KMS-11 (cell line): ENCODE data around the gene TRMU.

Experiments used
- H2AFZ ChIP-seq: fragments of 200-600 bp; sonication (generic); 2 replicates; pipeline ENCODE4 v1.6.1; 2016; ENCODE audit warnings: antibody characterized with exemption, mixed run types, low read depth
- H3K27ac ChIP-seq: fragments of 200-600 bp; sonication (generic); 2 replicates; pipeline ENCODE4 v1.6.1; 2016; ENCODE audit warnings: mild to moderate bottlenecking, mixed run types
- H3K27me3 ChIP-seq: fragments of 200-600 bp; sonication (generic); 2 replicates; pipeline ENCODE4 v1.6.1; 2017; ENCODE audit warnings: mild to moderate bottlenecking, low read depth, mixed run types, moderate library complexity; ENCODE audit not compliant: insufficient read depth
- H3K36me3 ChIP-seq: fragments of 200-600 bp; sonication (generic); 2 replicates; pipeline ENCODE4 v1.6.1; 2017; ENCODE audit warnings: mild to moderate bottlenecking, mixed run types; ENCODE audit not compliant: insufficient read depth
- H3K4me1 ChIP-seq: fragments of 200-600 bp; sonication (generic); 2 replicates; pipeline ENCODE4 v1.6.1; 2016; ENCODE audit warnings: mild to moderate bottlenecking, low read depth, mixed run types; ENCODE audit not compliant: poor library complexity, severe bottlenecking
- H3K4me2 ChIP-seq: fragments of 200-600 bp; sonication (generic); 2 replicates; pipeline ENCODE4 v1.7.0; 2016; ENCODE audit warnings: mild to moderate bottlenecking, mixed run types
- H3K4me3 ChIP-seq: fragments of 200-600 bp; sonication (generic); IDR thresholded peaks from 2 replicates; pipeline ENCODE4 v1.6.1; 2017; ENCODE audit warnings: low read depth, low read length, mixed read lengths; ENCODE audit not compliant: insufficient read depth
- H3K79me2 ChIP-seq: fragments of 200-600 bp; sonication (generic); 2 replicates; pipeline ENCODE4 v1.6.1; 2016; ENCODE audit warnings: low read depth, mixed run types; ENCODE audit not compliant: insufficient read depth
- H3K9ac ChIP-seq: fragments of 200-600 bp; sonication (generic); 2 replicates; pipeline ENCODE4 v1.6.1; 2016; ENCODE audit warnings: mild to moderate bottlenecking, mixed run types
- H4K20me1 ChIP-seq: fragments of 200-600 bp; sonication (generic); 2 replicates; pipeline ENCODE4 v1.6.1; 2016; ENCODE audit warnings: mild to moderate bottlenecking, mixed run types; ENCODE audit not compliant: insufficient read depth
- TF ChIP-seq, protein P1 (sequence below): fragments of 200-600 bp; sonication (generic); conservative IDR thresholded peaks from 2 replicates; pipeline ENCODE4 v1.6.1; 2017; ENCODE audit warnings: low read depth, mild to moderate bottlenecking, antibody characterized with exemption, low read length, moderate library complexity, mixed read lengths

TRMU gene

DNA sequence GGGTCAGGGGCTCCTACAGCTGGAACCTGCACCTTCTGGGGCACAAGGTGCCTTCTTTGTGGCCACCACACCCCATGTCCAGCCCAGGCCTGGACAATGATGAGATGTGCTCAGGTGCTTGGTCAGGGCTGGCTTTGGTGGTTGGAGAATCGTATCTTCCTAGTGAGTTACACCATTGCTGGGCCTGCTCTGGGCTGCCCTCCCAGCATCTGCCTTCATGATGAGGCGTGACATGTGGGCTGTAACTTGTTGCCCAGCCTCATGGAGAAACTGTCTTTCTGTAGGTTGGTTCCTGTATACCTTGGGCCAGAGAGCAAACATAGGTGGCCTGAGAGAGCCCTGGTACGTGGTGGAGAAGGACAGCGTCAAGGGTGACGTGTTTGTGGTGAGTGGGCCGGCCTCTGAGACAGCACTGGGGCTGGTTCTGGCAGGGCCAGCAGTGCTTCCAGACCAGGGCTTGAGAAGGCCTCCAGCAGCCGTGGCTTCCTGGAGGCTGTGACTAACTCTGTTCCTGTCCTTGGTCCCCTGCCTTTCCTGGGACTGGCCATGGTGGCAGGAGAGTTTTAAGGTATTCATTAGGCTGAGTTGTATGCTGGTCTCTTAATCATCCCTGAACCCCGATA lies 18.1 kb downstream of the TRMU start:
- no peaks in the 10 kb centered on the region for H3K4me1 ChIP-seq
- no peaks in the 10 kb centered on the region for H3K79me2 ChIP-seq
- H3K4me3 ChIP-seq = no peak overlapping the region
- no peak overlapping the region for H2AFZ ChIP-seq
- H3K27me3 ChIP-seq = no peaks in the 10 kb centered on the region
- H3K36me3 ChIP-seq = no peaks in the 10 kb centered on the region
- H3K9ac ChIP-seq = no peak overlapping the region
- H3K27ac ChIP-seq = no peak overlapping the region
- H4K20me1 ChIP-seq = no peaks in the 10 kb centered on the region
- TF ChIP-seq, protein P1, sequence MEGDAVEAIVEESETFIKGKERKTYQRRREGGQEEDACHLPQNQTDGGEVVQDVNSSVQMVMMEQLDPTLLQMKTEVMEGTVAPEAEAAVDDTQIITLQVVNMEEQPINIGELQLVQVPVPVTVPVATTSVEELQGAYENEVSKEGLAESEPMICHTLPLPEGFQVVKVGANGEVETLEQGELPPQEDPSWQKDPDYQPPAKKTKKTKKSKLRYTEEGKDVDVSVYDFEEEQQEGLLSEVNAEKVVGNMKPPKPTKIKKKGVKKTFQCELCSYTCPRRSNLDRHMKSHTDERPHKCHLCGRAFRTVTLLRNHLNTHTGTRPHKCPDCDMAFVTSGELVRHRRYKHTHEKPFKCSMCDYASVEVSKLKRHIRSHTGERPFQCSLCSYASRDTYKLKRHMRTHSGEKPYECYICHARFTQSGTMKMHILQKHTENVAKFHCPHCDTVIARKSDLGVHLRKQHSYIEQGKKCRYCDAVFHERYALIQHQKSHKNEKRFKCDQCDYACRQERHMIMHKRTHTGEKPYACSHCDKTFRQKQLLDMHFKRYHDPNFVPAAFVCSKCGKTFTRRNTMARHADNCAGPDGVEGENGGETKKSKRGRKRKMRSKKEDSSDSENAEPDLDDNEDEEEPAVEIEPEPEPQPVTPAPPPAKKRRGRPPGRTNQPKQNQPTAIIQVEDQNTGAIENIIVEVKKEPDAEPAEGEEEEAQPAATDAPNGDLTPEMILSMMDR = no peak
- no peak overlapping the region for H3K4me2 ChIP-seq

DNA sequence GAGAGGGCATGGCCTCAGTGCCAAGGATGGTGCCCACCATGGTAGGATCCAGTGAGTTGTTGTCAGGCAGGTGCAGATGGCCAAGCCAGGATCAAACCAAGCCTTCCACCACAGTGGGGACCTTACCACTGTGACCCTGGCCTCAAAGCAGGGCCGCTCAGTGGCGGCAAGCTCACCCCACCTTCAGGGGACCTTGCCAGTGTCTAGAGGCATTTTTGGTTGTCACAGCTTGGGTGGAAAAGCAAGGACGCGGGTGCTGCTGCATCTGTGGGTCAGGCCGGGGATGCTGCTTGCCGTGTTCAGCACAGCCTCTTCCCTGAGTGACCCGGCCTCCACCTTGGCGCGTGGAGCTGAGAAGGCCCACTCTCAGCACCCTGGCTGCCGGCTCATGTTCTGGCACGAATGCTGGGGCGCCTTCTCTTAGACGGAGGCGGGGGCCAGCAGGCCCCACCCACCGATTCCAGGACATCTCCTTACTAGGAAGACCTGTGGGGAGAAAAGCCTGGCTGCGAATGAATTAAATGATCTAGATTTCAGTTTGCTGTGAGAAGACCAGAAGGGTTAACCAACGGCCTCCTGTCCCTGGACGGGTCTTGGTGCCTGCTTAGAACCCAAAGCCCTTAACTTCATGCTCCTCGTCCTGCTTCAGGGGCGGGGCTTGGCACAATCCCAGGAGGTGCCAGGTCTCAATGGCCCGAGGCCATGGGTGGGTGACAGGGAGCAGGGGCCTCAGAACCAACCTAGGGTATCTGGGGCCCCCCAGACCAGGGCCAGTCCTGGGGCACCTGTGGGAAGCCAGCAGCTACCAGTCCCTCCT lies 18.9 kb downstream of the TRMU start:
- no peaks in the 10 kb centered on the region for H3K27me3 ChIP-seq
- no peak overlapping the region for H2AFZ ChIP-seq
- no peaks in the 10 kb centered on the region for H3K79me2 ChIP-seq
- no peak overlapping the region for H3K4me2 ChIP-seq
- no peaks in the 10 kb centered on the region for H3K4me1 ChIP-seq
- TF ChIP-seq, protein P1 = no peak
- H3K36me3 ChIP-seq = no peaks in the 10 kb centered on the region
- no peak overlapping the region for H3K27ac ChIP-seq
- no peaks in the 10 kb centered on the region for H4K20me1 ChIP-seq
- no peak overlapping the region for H3K4me3 ChIP-seq
- H3K9ac ChIP-seq = no peak overlapping the region

DNA sequence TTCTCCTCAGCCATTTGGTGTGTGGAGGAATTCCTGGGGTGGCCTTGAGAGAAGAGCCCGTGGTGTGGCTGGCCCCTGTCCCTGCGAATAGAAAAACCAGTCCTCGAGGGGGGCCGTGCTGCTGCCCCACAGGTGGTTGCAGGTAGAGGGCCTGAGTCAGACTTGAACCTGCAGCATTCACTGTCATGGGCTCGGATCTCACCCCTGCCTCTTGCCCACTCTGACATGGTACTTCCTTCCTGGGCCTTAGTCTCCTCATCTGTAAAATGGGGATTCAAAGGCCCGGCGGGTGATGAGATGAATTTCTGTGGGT lies 19.4 kb downstream of the TRMU start:
- Histone ChIP-seq H3K79me2 (no peaks in the 10 kb centered on the region), H2AFZ (no peak overlapping the region), H3K9ac (no peak overlapping the region), H3K27me3 (no peaks in the 10 kb centered on the region), H4K20me1 (no peaks in the 10 kb centered on the region), H3K4me3 (no peak overlapping the region), H3K4me1 (no peaks in the 10 kb centered on the region), H3K36me3 (no peaks in the 10 kb centered on the region), H3K4me2 (no peak overlapping the region), H3K27ac (no peak overlapping the region)
- TF ChIP-seq, protein P1 = no peak

DNA sequence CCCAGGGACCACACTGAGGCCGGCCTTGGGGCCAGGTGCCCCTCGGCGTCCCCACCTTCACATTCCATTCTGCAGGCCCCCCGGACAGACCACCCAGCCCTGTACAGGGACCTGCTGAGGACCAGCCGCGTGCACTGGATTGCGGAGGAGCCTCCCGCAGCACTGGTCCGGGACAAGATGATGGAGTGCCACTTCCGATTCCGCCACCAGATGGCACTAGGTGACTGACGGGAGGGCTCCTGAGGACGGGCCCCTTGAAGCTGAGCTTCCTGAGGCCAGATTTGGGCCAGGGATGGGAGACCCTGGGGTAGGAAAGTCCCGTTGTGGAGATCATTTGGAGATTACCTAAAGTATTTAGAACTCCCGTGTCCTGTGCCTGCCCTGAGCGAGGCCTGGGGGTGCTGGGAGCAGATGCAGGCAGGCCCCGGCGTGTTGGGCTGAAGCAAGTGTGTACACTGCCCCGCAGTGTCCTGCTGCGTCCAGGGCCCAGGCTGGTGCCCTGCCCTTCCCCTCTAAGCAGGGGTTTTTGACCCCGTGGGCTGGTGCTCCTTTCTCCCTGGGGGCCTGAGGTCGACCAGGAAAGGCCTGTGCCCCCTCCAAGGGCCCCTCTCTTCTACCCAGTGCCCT lies 20.0 kb downstream of the TRMU start:
- H3K27me3 ChIP-seq = no peaks in the 10 kb centered on the region
- no peaks in the 10 kb centered on the region for H4K20me1 ChIP-seq
- H3K79me2 ChIP-seq = no peaks in the 10 kb centered on the region
- H3K4me3 ChIP-seq = no peak overlapping the region
- H3K27ac ChIP-seq = no peak overlapping the region
- H2AFZ ChIP-seq = no peak overlapping the region
- H3K4me2 ChIP-seq = no peak overlapping the region
- no peak overlapping the region for H3K9ac ChIP-seq
- no peaks in the 10 kb centered on the region for H3K36me3 ChIP-seq
- no peaks in the 10 kb centered on the region for H3K4me1 ChIP-seq
- TF ChIP-seq, protein P1 = peak; percentile 79
